GM23338 (cell line): ENCODE measurements around the gene TMEM165.

Source experiments
- CTCF ChIP-seq, 2 experiments: fragments of 200-600 bp in 1 of 2; sonication (generic) in 1 of 2; conservative IDR thresholded peaks; 2 replicates each; pipeline versions ENCODE4 v1.5.1 to v1.6.1; 2016 to 2017; ENCODE audit warnings: antibody characterized with exemption in 2 of 2, low read depth in 2 of 2, mild to moderate bottlenecking in 2 of 2, moderate library complexity in 1 of 2
- EZH2 ChIP-seq: fragments of 200-600 bp; sonication (generic); IDR thresholded peaks from one replicate; pipeline ENCODE4 v1.8.0; 2017; ENCODE audit warnings: antibody characterized with exemption, mild to moderate bottlenecking, low read depth; ENCODE audit not compliant: unreplicated experiment
- EZH2phosphoT487 ChIP-seq: fragments of 200-600 bp; sonication (generic); IDR thresholded peaks from one replicate; pipeline ENCODE4 v1.8.1; 2018; ENCODE audit warnings: antibody characterized with exemption; ENCODE audit not compliant: unreplicated experiment
- JUNB ChIP-seq: IDR thresholded peaks from one replicate; pipeline ENCODE4 v1.6.1; 2016; ENCODE audit warnings: antibody characterized with exemption; ENCODE audit not compliant: unreplicated experiment
- NANOG ChIP-seq: IDR thresholded peaks from 2 replicates; pipeline ENCODE4 v1.6.1; 2016; ENCODE audit warnings: antibody characterized with exemption, borderline replicate concordance
- POLR2AphosphoS5 ChIP-seq: IDR thresholded peaks from 2 replicates; pipeline ENCODE4 v1.6.1; 2016; ENCODE audit warnings: antibody characterized with exemption, low read depth
- ZNF114 ChIP-seq: fragments of 250-450 bp; sonication (Bioruptor Pico); IDR thresholded peaks from 2 replicates; pipeline ENCODE4 v1.5.0; 2020; ENCODE audit warnings: mild to moderate bottlenecking, moderate library complexity
- ZNF462 ChIP-seq: fragments of 250-450 bp; sonication (Bioruptor Pico); IDR thresholded peaks from 2 replicates; pipeline ENCODE4 v1.5.0; 2020; ENCODE audit warnings: mild to moderate bottlenecking, moderate library complexity
- TF ChIP-seq, protein P1 (sequence below): IDR thresholded peaks from one replicate; pipeline ENCODE4 v1.6.1; 2018; ENCODE audit warnings: antibody characterized with exemption; ENCODE audit not compliant: unreplicated experiment

DNA sequence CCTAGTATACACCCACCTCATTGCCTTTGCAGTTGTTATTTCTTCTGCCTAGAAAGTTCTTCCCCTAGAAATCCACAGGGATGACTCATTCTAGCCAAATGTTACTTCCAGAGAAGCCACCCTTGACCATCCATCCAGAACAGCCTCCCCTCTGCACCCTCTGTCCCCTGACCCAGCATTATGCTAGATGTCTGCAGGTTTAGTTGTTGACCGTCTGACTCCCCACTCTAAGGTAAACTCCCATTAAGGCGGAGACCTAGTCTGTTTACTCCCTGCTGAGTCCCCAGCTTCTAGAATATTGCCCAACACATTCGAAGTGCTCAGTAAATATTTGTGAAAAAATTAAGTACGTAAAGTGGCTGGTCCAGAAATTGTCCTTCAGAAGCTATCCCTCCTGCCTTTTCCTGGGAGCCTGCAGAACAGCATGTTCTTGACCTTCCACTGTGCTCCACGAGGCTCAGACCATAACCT, 38.7 kb upstream of the TMEM165 start:
- TF ChIP-seq CTCF (conservative IDR thresholded peaks at IDR 0.05; ENCODE audit: low read depth in 2 of 2) (no peak), EZH2 (no peak), ZNF114 (CRISPR knock-in tag) (no peak), POLR2AphosphoS5 (no peak), EZH2phosphoT487 (no peak), ZNF462 (CRISPR knock-in tag) (no peak), JUNB (no peak), NANOG (no peak)
- TF ChIP-seq, protein P1, sequence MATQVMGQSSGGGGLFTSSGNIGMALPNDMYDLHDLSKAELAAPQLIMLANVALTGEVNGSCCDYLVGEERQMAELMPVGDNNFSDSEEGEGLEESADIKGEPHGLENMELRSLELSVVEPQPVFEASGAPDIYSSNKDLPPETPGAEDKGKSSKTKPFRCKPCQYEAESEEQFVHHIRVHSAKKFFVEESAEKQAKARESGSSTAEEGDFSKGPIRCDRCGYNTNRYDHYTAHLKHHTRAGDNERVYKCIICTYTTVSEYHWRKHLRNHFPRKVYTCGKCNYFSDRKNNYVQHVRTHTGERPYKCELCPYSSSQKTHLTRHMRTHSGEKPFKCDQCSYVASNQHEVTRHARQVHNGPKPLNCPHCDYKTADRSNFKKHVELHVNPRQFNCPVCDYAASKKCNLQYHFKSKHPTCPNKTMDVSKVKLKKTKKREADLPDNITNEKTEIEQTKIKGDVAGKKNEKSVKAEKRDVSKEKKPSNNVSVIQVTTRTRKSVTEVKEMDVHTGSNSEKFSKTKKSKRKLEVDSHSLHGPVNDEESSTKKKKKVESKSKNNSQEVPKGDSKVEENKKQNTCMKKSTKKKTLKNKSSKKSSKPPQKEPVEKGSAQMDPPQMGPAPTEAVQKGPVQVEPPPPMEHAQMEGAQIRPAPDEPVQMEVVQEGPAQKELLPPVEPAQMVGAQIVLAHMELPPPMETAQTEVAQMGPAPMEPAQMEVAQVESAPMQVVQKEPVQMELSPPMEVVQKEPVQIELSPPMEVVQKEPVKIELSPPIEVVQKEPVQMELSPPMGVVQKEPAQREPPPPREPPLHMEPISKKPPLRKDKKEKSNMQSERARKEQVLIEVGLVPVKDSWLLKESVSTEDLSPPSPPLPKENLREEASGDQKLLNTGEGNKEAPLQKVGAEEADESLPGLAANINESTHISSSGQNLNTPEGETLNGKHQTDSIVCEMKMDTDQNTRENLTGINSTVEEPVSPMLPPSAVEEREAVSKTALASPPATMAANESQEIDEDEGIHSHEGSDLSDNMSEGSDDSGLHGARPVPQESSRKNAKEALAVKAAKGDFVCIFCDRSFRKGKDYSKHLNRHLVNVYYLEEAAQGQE = no peak
